ENCODE measurements around the gene FNDC3B. TPM values are rescaled to one million over a fixed set of nuclear protein-coding genes. Genes with fewer than 3 reads are reported as not detected.

Gene FNDC3B
- total and polyA plus RNA-seq, 2 of the 8 experiments (the other 6 are each of a cell fraction or from before 2014, with no cell fraction given) = 14.1 to 44.4 TPM

DNA sequence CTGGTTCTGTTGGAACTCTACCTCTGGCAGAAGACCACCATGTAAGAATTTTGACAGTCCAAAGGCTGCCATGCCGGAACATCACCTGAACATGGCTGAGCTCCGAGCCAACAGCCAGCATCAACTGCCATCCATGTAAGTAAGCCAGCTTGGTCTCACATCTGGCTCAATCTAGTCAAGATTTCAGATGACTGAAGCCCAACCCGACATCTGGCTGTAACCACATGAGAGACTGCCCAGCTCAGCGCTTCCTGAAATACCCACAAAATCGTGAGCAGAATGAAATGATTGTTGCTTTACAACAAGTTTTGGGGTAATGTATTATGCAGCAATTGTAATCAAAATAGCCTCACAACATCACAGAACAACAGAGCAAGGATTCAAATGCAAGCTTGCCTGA, 375.9 kb downstream of the FNDC3B start:
- no peak overlapping the region for H3K18ac ChIP-seq (ENCODE audit: extremely low read depth, low read length)
- H3K23ac ChIP-seq (ENCODE audit: insufficient read length) = no peak overlapping the region
- no peaks in the 10 kb centered on the region for H3K79me2 ChIP-seq (ENCODE audit: control insufficient read depth in 1 of 2, insufficient read depth in 2 of 2, low read length in 2 of 2)
- TF ChIP-seq GTF2F1 (IDR thresholded peaks at IDR 0.05; ENCODE audit: borderline replicate concordance, low read depth, low read length) = no peak
- no peak for TF ChIP-seq SIRT6 (IDR thresholded peaks at IDR 0.05; ENCODE audit: low read length)
- no peak for TF ChIP-seq CHD1 (IDR thresholded peaks at IDR 0.05; ENCODE audit: low read depth, low read length)
- no peak for TF ChIP-seq ZNF274 (IDR thresholded peaks at IDR 0.05; ENCODE audit: borderline replicate concordance, extremely low read depth, low read length)
- TF ChIP-seq TAF1 (IDR thresholded peaks at IDR 0.05; ENCODE audit: low read depth, low read length) = no peak
- no peak for TF ChIP-seq SP1 (IDR thresholded peaks at IDR 0.05; ENCODE audit: low read depth, low read length)
- TF ChIP-seq USF2 (IDR thresholded peaks at IDR 0.05; ENCODE audit: low read length) = no peak
- TF ChIP-seq CTBP2 (IDR thresholded peaks at IDR 0.05; ENCODE audit: borderline replicate concordance, insufficient read depth, insufficient read length, low read length) = no peak
- no peak for TF ChIP-seq CREB1 (IDR thresholded peaks at IDR 0.05)
- TF ChIP-seq CBX5 (IDR thresholded peaks at IDR 0.05; ENCODE audit: low read depth, low read length) = no peak
- no peak for TF ChIP-seq PHF8 (conservative IDR thresholded peaks at IDR 0.05; ENCODE audit: low read depth, low read length)
- no peak for TF ChIP-seq RXRA (IDR thresholded peaks at IDR 0.05; ENCODE audit: insufficient read depth, low read depth, low read length)
- TF ChIP-seq SIX5 (IDR thresholded peaks at IDR 0.05; ENCODE audit: low read depth, low read length) = no peak
- no peak for TF ChIP-seq SIN3A (conservative IDR thresholded peaks at IDR 0.05 in 1 of 2, IDR thresholded peaks at IDR 0.05 in 1 of 2; ENCODE audit: low read depth in 1 of 2, low read length in 2 of 2)
- H2BK15ac ChIP-seq (ENCODE audit: low read length) = no peak overlapping the region
- H3K4ac ChIP-seq (replicated peaks; ENCODE audit: insufficient read length, low read depth, low read length) = no peak overlapping the region
- H2AK5ac ChIP-seq (ENCODE audit: low read depth, low read length) = no peak overlapping the region
- H2BK20ac ChIP-seq (ENCODE audit: low read length) = no peak overlapping the region
- H3K4me2 ChIP-seq (ENCODE audit: insufficient read depth in 1 of 2, low read depth in 2 of 2, low read length in 2 of 2) = no peak overlapping the region
- POLR2A ChIA-PET (ENCODE audit: partially characterized antibody) = no interaction called here
- DNase-seq (ENCODE audit: low read depth in 1 of 2, low spot score in 2 of 2) (no peak), FAIRE-seq (no peak)
- no peak overlapping the region for H4K8ac ChIP-seq (ENCODE audit: extremely low read depth, insufficient read depth, low read length)
- H2BK120ac ChIP-seq (replicated peaks; ENCODE audit: low read depth, low read length) = no peak overlapping the region
- H3K79me1 ChIP-seq (ENCODE audit: low read depth, low read length) = no peaks in the 10 kb centered on the region
- no peak overlapping the region for H3K14ac ChIP-seq (ENCODE audit: insufficient read length)
- no peaks in the 10 kb centered on the region for H4K20me1 ChIP-seq (replicated peaks in 1 of 2; ENCODE audit: control insufficient read depth in 1 of 2, insufficient read depth in 2 of 2, low read length in 2 of 2)
- H3K27me3 ChIP-seq (replicated peaks in 1 of 4; ENCODE audit: control insufficient read depth in 3 of 4, extremely low read depth in 1 of 4, insufficient read depth in 3 of 4, low read length in 3 of 4) = no peaks in the 10 kb centered on the region
- no peaks in the 10 kb centered on the region for H3K36me3 ChIP-seq (ENCODE audit: control insufficient read depth in 2 of 4, insufficient read depth in 4 of 4, low read length in 3 of 4)
- H3K9me3 ChIP-seq (ENCODE audit: insufficient read depth in 2 of 2, low read depth in 1 of 2, low read length in 1 of 2) = no peaks in the 10 kb centered on the region
- H3K27ac ChIP-seq (ENCODE audit: low read depth, low read length) = no peak overlapping the region
- H3K9ac ChIP-seq (replicated peaks in 1 of 4; ENCODE audit: extremely low read depth in 1 of 4, low read depth in 3 of 4, low read length in 3 of 4) = no peak overlapping the region
- no peak overlapping the region for H4K91ac ChIP-seq (replicated peaks; ENCODE audit: insufficient read length, low read length)
- no peak overlapping the region for H2BK12ac ChIP-seq (ENCODE audit: low read depth, low read length)
- H3K4me1 ChIP-seq (replicated peaks in 1 of 4; ENCODE audit: control insufficient read depth in 3 of 4, insufficient read depth in 4 of 4, low read length in 3 of 4) = no peaks in the 10 kb centered on the region
- H3K4me3 ChIP-seq (ENCODE audit: extremely low read depth in 1 of 4, insufficient read depth in 2 of 4, low read depth in 3 of 4, low read length in 4 of 4) = no peak overlapping the region
- H2AFZ ChIP-seq (ENCODE audit: low read length) = no peak overlapping the region
- H2BK5ac ChIP-seq (ENCODE audit: low read depth, low read length) = no peak overlapping the region
- no peaks in the 10 kb centered on the region for H3K23me2 ChIP-seq (ENCODE audit: low read depth, low read length)
- H3K56ac ChIP-seq (replicated peaks; ENCODE audit: insufficient read length, low read depth, low read length) = no peak overlapping the region
- CTCF ChIA-PET (ENCODE audit: partially characterized antibody) = interaction anchor here (0.6 kb wide), 2 partner anchors 29 to 270 kb away, joined by 3 read pairs; no protein-coding TSS in a partner anchor
- WGBS, 2 experiments (ENCODE audit: extremely low coverage in 1 of 2, insufficient coverage in 1 of 2, insufficient read length in 1 of 2, insufficient replicate concordance in 2 of 2, low coverage in 1 of 2, low lambda C conversion rate in 2 of 2, missing lambda C conversion rate in 1 of 2) = 93% methylated on average over 5 of the region's 5 CpGs; no CpG with 5 or more reads in 1 of the 2 experiments
- no peak overlapping the region for H4K5ac ChIP-seq (ENCODE audit: insufficient read length, low read depth, low read length)
